CD4-positive, alpha-beta T cell treated with Interleukin-4 for 4 hours (primary cell): ENCODE results near the gene TNXB.
A peak's percentile ranks its signal among the peaks of the same experiment; 100 is the strongest.
"Not testable (repeated sequence)": the region's sequence is repeated elsewhere in the genome, so short reads cannot be mapped to it uniquely, and the experiment has no call there.

ENCODE experiments used
- DNase-seq: peaks from one replicate; pipeline ENCODE4 v3.0.0-alpha.2; 2020

TNXB gene

GRCh38 chr6:32056254-32056653, 52.9 kb downstream of the TNXB start:
- DNase-seq: no peak

- DNase-seq: not testable (repeated sequence)
These were observed 53.4 kb downstream of the TNXB start for GRCh38 chr6:32055756-32056155.

- not testable (repeated sequence) for DNase-seq
These were observed 55.8 kb downstream of the TNXB start for GRCh38 chr6:32053314-32053713.

- DNase-seq: not testable (repeated sequence)
These were observed 56.5 kb downstream of the TNXB start for GRCh38 chr6:32052626-32053025.

GRCh38 chr6:32050562-32050961, 58.6 kb downstream of the TNXB start:
- DNase-seq: no peak

- DNase-seq: not testable (repeated sequence)
These were observed 59.4 kb downstream of the TNXB start for GRCh38 chr6:32049736-32050135.

- DNase-seq: not testable (repeated sequence)
These were observed 60.0 kb downstream of the TNXB start for GRCh38 chr6:32049149-32049548.

GRCh38 chr6:32047855-32048766, 61.0 kb downstream of the TNXB start:
- peak; percentile 60 for DNase-seq

- no peak for DNase-seq
These were observed 61.6 kb downstream of the TNXB start for GRCh38 chr6:32047539-32047854.

GRCh38 chr6:32047084-32047478, 62.1 kb downstream of the TNXB start:
- no peak for DNase-seq

GRCh38 chr6:32046450-32047083, 62.6 kb downstream of the TNXB start:
- DNase-seq: no peak

GRCh38 chr6:32045811-32046449, 63.2 kb downstream of the TNXB start:
- no peak for DNase-seq

GRCh38 chr6:32044916-32045315, 64.2 kb downstream of the TNXB start:
- not testable (repeated sequence) for DNase-seq

- DNase-seq: not testable (repeated sequence)
These were observed 65.4 kb downstream of the TNXB start for GRCh38 chr6:32043589-32044380.

GRCh38 chr6:32042276-32042675, 66.9 kb downstream of the TNXB start:
- not testable (repeated sequence) for DNase-seq

- not testable (repeated sequence) for DNase-seq
These were observed 67.8 kb downstream of the TNXB start for GRCh38 chr6:32041385-32041784.

- DNase-seq: not testable (repeated sequence)
These were observed 68.2 kb downstream of the TNXB start for GRCh38 chr6:32041050-32041321.

- not testable (repeated sequence) for DNase-seq
These were observed 68.7 kb downstream of the TNXB start for GRCh38 chr6:32040299-32041049.

GRCh38 chr6:32039321-32040274, 69.5 kb downstream of the TNXB start:
- not testable (repeated sequence) for DNase-seq

GRCh38 chr6:32038878-32039277, 70.3 kb downstream of the TNXB start:
- not testable (repeated sequence) for DNase-seq
